GM23248 (cell line): ENCODE data around the gene VPS36.

Experiments
- EZH2 ChIP-seq: fragments of 200-600 bp; sonication (generic); IDR thresholded peaks from 2 replicates; pipeline ENCODE4 v1.6.1; 2018; ENCODE audit warnings: antibody characterized with exemption, mild to moderate bottlenecking; ENCODE audit not compliant: insufficient read depth, poor library complexity, severe bottlenecking
- EZH2phosphoT487 ChIP-seq: fragments of 200-600 bp; sonication (generic); IDR thresholded peaks from 2 replicates; pipeline ENCODE4 v1.6.1; 2018; ENCODE audit warnings: antibody characterized with exemption, moderate library complexity, mild to moderate bottlenecking, low read depth; ENCODE audit not compliant: insufficient read depth

- TF ChIP-seq EZH2 (no peak), EZH2phosphoT487 (no peak)
Measured at GRCh38 chr13:52454459-52454819, 4.0 kb upstream of the VPS36 start.
